Sigmoid colon (tissue), 3 donors: ENCODE results near the gene SRP72.

Experiments
- POLR2A ChIP-seq, 2 donors: fragments of 450-650 bp; IDR thresholded peaks; one replicate each; pipeline ENCODE4 v1.6.1; 2016; ENCODE audit warnings: antibody characterized with exemption in 2 of 2, mild to moderate bottlenecking in 2 of 2, moderate library complexity in 2 of 2
- TF ChIP-seq, protein P1 (sequence below), 4 experiments: fragments of 450-650 bp in 3 of 4; fragments of 200-600 bp in 1 of 4; IDR thresholded peaks; one replicate each; pipeline ENCODE4 v1.5.1; 2016 to 2019; ENCODE audit warnings: antibody characterized with exemption in 4 of 4, mild to moderate bottlenecking in 3 of 4, moderate library complexity in 2 of 4

- TF ChIP-seq, protein P1, sequence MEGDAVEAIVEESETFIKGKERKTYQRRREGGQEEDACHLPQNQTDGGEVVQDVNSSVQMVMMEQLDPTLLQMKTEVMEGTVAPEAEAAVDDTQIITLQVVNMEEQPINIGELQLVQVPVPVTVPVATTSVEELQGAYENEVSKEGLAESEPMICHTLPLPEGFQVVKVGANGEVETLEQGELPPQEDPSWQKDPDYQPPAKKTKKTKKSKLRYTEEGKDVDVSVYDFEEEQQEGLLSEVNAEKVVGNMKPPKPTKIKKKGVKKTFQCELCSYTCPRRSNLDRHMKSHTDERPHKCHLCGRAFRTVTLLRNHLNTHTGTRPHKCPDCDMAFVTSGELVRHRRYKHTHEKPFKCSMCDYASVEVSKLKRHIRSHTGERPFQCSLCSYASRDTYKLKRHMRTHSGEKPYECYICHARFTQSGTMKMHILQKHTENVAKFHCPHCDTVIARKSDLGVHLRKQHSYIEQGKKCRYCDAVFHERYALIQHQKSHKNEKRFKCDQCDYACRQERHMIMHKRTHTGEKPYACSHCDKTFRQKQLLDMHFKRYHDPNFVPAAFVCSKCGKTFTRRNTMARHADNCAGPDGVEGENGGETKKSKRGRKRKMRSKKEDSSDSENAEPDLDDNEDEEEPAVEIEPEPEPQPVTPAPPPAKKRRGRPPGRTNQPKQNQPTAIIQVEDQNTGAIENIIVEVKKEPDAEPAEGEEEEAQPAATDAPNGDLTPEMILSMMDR (IDR thresholded peaks at IDR 0.05): no peak
- no peak for TF ChIP-seq POLR2A (IDR thresholded peaks at IDR 0.05)
These were observed 17.1 kb upstream of the SRP72 start for GRCh38 chr4:56450342-56450741.
